Activated CD4-positive, alpha-beta T cell treated with anti-CD3 and anti-CD28 coated beads for 36 hours (primary cell): Measurements from ENCODE around the gene FBP2. TPM values are rescaled to one million over a fixed set of nuclear protein-coding genes. Genes with fewer than 3 reads are reported as not detected.
"Not testable (repeated sequence)": the region's sequence is repeated elsewhere in the genome, so short reads cannot be mapped to it uniquely, and the experiment has no call there.

Source experiments
- ATAC-seq: fragments of 200-7000 bp; cut with Tn5 transposase; one replicate; pipeline ENCODE4 v1.10.0; 2021; ENCODE audit warnings: mild to moderate bottlenecking, moderate library complexity
- CTCF ChIA-PET: fragments of 350-600 bp; sonication (Branson Sonifier 250); formaldehyde crosslinking; loops from one replicate; lab custom pipeline; 2021; ENCODE audit warnings: antibody characterized with exemption; lab: Charles Lee
- POLR2A ChIA-PET: fragments of 350-600 bp; sonication (Branson Sonifier 250); formaldehyde crosslinking; loops from one replicate; lab custom pipeline; 2021; ENCODE audit warnings: antibody characterized with exemption, inconsistent platforms; lab: Charles Lee
- DNase-seq: peaks from one replicate; pipeline ENCODE4 v3.0.0-alpha.2; 2020
- H3K27ac Mint-ChIP-seq: one replicate; pipeline ENCODE4 v1.8.0; 2021; ENCODE audit warnings: mixed read lengths
- H3K27me3 Mint-ChIP-seq: one replicate; pipeline ENCODE4 v1.8.0; 2021; ENCODE audit warnings: mixed read lengths
- H3K36me3 Mint-ChIP-seq: one replicate; pipeline ENCODE4 v1.8.0; 2021; ENCODE audit warnings: low read depth, mixed read lengths
- H3K4me1 Mint-ChIP-seq: one replicate; pipeline ENCODE4 v1.8.0; 2021; ENCODE audit warnings: mixed read lengths
- H3K4me3 Mint-ChIP-seq: one replicate; pipeline ENCODE4 v1.8.0; 2021; ENCODE audit warnings: mild to moderate bottlenecking, moderate library complexity, mixed read lengths
- H3K9me3 Mint-ChIP-seq: one replicate; pipeline ENCODE4 v1.8.0; 2021; ENCODE audit warnings: low read depth, mixed read lengths
- intact Hi-C, 2 experiments: fragments of 100-400 bp; cut with DNase I in 1 of 2; cut with micrococcal nuclease in 1 of 2; formaldehyde crosslinking; loops; one replicate each; pipeline versions ENCODE4 v1.14.2 to v1.15.1; 2022 to 2024; cut with DNase I, micrococcal nuclease
- total RNA-seq, 2 experiments: library from RNA; stranded (reverse); gene quantifications; one replicate each; pipeline ENCODE4 v1.2.3, GENCODE V29; 2021

FBP2 gene
- total RNA-seq, 2 experiments from 2014 or later, result not detected

- no peak overlapping the region for H3K4me3 Mint-ChIP-seq
- H3K9me3 Mint-ChIP-seq, result no peaks in the 10 kb centered on the region
- peaks cover 14% of the 10 kb centered on the region for H3K27me3 Mint-ChIP-seq
- H3K27ac Mint-ChIP-seq, result no peak overlapping the region
- ATAC-seq (peak; percentile 47), DNase-seq (peak; percentile 10)
- CTCF ChIA-PET, result interaction anchor here (0.8 kb wide), 1 partner anchor 543 kb away, joined by 5 read pairs; no protein-coding TSS in a partner anchor
- POLR2A ChIA-PET, result no interaction called here
- no peaks in the 10 kb centered on the region for H3K36me3 Mint-ChIP-seq
- intact Hi-C loops, result no loop called here
- peaks cover 25% of the 10 kb centered on the region for H3K4me1 Mint-ChIP-seq
Observed at GRCh38 chr9:94584555-94584954, 9.1 kb downstream of the FBP2 start.

- no peak overlapping the region for H3K4me3 Mint-ChIP-seq
- H3K36me3 Mint-ChIP-seq, result no peaks in the 10 kb centered on the region
- POLR2A ChIA-PET, result no interaction called here
- H3K27me3 Mint-ChIP-seq, result no peaks in the 10 kb centered on the region
- ATAC-seq, result no peak
- CTCF ChIA-PET, result interaction anchor here (0.5 to 0.6 kb wide), 2 partner anchors 87 to 436 kb away, joined by 3 to 5 read pairs; no protein-coding TSS in a partner anchor
- peaks cover 20% of the 10 kb centered on the region for H3K4me1 Mint-ChIP-seq
- H3K27ac Mint-ChIP-seq, result no peak overlapping the region
- no peaks in the 10 kb centered on the region for H3K9me3 Mint-ChIP-seq
- DNase-seq, result no peak
- intact Hi-C loops, result no loop called here
Observed at GRCh38 chr9:94581728-94582127, 11.9 kb downstream of the FBP2 start.

- ATAC-seq, result no peak
- H3K27me3 Mint-ChIP-seq, result peaks cover 9% of the 10 kb centered on the region
- intact Hi-C loops, result no loop called here
- CTCF ChIA-PET, result no interaction called here
- no peak overlapping the region for H3K4me3 Mint-ChIP-seq
- H3K9me3 Mint-ChIP-seq, result no peaks in the 10 kb centered on the region
- H3K36me3 Mint-ChIP-seq, result no peaks in the 10 kb centered on the region
- H3K4me1 Mint-ChIP-seq, result no peaks in the 10 kb centered on the region
- DNase-seq, result no peak
- no peak overlapping the region for H3K27ac Mint-ChIP-seq
- POLR2A ChIA-PET, result interaction anchor here (0.6 kb wide), 1 partner anchor 546 kb away, joined by 3 read pairs; no protein-coding TSS in a partner anchor
Observed at GRCh38 chr9:94577571-94577970, 16.1 kb downstream of the FBP2 start.

- H3K27ac Mint-ChIP-seq, result no peak overlapping the region
Observed at GRCh38 chr9:94577036-94577435, 16.6 kb downstream of the FBP2 start.

DNA sequence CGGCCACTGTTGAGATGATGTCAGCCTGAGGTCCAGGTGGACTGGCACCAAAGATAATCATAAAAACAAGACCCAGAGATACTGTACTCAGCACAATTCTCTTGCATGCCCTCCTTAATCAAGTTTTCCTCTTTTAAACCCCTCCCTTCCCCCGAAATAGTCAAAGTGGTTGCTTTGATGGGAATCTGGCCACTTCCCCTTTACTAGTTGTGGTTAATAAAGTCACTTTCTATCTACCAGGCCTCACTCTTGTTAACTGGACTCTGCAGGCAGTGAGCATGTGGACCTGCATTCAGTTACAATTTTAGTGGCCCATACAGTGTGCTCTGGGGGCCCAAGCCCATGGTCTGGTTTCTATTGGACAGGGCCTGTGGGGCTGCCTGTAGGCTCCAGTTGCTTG, 17.5 kb downstream of the FBP2 start:
- DNase-seq, result no peak
- H3K9me3 Mint-ChIP-seq, result no peaks in the 10 kb centered on the region
- H3K27me3 Mint-ChIP-seq, result peaks cover 18% of the 10 kb centered on the region
- no peaks in the 10 kb centered on the region for H3K4me1 Mint-ChIP-seq
- intact Hi-C loops, result no loop called here
- H3K36me3 Mint-ChIP-seq, result no peaks in the 10 kb centered on the region
- ChIA-PET POLR2A (no interaction called here), CTCF (no interaction called here)
- H3K27ac Mint-ChIP-seq, result no peak overlapping the region
- no peak for ATAC-seq
- H3K4me3 Mint-ChIP-seq, result no peak overlapping the region

More at GRCh38 chr9:94577036-94577435, 16.6 kb downstream of the FBP2 start:
- Mint-ChIP-seq H3K4me3 (no peak overlapping the region), H3K27me3 (peaks cover 15% of the 10 kb centered on the region), H3K4me1 (no peaks in the 10 kb centered on the region), H3K9me3 (no peaks in the 10 kb centered on the region), H3K36me3 (no peaks in the 10 kb centered on the region)
- CTCF ChIA-PET, result no interaction called here
- intact Hi-C loops, result no loop called here
- no peak for ATAC-seq
- POLR2A ChIA-PET, result no interaction called here
- no peak for DNase-seq

DNA sequence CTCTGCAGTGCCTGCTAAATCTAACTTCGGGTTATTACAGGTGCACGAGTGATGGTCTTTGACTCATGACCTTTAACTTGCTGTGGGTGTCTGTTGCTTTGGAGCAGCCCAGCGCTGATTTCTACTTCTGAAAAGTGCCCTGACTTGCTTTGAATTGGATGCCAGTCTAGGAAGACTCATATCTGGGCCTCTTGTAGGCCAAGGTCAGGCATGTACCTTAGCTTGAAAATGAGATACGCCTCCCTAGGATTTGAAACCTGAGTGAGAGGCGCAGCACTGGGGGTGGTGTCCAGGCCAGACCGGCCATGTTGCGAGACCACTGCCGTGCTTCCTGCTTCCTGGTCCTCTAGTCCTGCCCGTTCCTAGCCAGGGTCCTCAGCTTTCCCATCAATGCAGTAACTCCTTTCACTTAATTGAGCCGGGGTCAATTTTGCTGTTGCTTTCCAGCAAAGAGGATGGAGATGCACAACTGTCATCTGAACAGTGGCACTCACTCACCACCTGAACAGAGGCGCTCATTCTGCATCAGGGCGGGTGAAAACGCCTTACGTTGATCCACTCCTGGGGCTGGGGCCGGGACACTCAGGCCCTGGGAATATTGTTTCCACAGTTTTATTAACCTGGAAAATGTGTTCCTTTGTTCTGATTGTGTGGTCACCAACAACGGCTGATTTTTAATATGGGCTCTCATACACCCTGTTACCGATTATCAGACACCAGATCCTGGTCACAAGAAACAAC, 24.5 kb downstream of the FBP2 start:
- no peaks in the 10 kb centered on the region for H3K36me3 Mint-ChIP-seq
- peaks cover 13% of the 10 kb centered on the region for H3K27me3 Mint-ChIP-seq
- no peaks in the 10 kb centered on the region for H3K9me3 Mint-ChIP-seq
- intact Hi-C loops, result no loop called here
- CTCF ChIA-PET, result no interaction called here
- ATAC-seq, result no peak
- no peak for DNase-seq
- no peak overlapping the region for H3K4me3 Mint-ChIP-seq
- H3K27ac Mint-ChIP-seq, result no peak overlapping the region
- POLR2A ChIA-PET, result no interaction called here
- H3K4me1 Mint-ChIP-seq, result no peaks in the 10 kb centered on the region

DNA sequence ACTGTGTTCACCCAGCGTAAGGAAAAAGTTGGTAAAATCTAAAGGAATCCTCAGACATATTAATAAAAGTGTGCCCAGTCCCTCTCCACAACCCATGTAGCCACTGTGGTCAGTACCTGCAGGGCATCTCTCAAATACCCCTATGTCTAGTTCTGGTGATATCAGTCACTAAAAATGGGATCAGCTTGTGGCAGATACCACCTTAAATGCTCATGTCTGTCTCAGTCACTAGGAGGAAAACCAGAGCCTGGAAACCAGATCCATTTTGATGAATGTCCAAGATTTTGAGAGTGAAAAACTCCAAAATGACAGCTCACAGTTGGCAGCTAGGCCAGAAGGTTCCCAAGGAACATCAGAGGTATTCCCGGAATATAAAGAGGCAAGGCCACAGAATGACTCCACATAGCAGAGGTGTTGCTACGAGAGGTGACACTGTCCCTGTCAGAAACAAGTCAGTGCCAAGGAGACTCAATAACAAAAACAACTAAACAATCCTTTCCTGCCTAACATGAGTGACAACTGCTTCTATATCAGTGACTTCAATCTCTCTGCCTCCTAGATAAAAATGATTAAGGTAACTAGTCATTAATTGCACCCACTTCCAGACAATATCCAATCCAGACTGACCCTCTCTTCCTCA, 25.3 kb downstream of the FBP2 start:
- POLR2A ChIA-PET, result no interaction called here
- Mint-ChIP-seq H3K4me1 (no peaks in the 10 kb centered on the region), H3K27ac (no peak overlapping the region), H3K36me3 (no peaks in the 10 kb centered on the region), H3K27me3 (peaks cover 13% of the 10 kb centered on the region), H3K9me3 (peaks cover 3% of the 10 kb centered on the region), H3K4me3 (no peak overlapping the region)
- ATAC-seq (no peak), DNase-seq (no peak)
- CTCF ChIA-PET, result no interaction called here
- intact Hi-C loops, result no loop called here

GRCh38 chr9:94567271-94567670, 26.4 kb downstream of the FBP2 start:
- H3K27me3 Mint-ChIP-seq, result peaks cover 8% of the 10 kb centered on the region
- H3K9me3 Mint-ChIP-seq, result peaks cover 3% of the 10 kb centered on the region
- H3K36me3 Mint-ChIP-seq, result no peaks in the 10 kb centered on the region
- no peaks in the 10 kb centered on the region for H3K4me1 Mint-ChIP-seq
- ChIA-PET CTCF (interaction anchor here (1.0 kb wide), 1 partner anchor 51 kb away, joined by 3 read pairs; no protein-coding TSS in a partner anchor), POLR2A (no interaction called here)
- H3K27ac Mint-ChIP-seq, result no peak overlapping the region
- DNase-seq (no peak), ATAC-seq (no peak)
- no peak overlapping the region for H3K4me3 Mint-ChIP-seq
- intact Hi-C loops, result no loop called here

DNA sequence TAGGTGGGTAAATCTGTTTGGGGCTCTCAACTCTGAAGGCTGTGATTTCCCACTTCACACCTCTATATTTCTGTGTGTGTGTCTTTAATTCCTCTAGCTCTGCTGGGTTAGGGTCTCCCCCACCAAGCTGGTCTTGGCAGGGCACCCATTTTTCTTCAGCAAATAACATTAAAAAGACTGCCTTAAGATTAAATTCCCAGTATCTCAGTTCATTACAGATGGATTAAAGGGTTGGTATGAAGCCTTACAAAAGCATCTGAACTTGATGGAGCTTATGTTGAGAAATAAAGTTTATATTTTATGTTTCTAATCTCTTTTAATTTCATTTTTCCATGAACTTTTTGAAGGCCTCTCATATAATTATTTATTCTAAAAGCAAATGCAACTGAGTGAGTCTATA, 27.1 kb downstream of the FBP2 start:
- ChIA-PET POLR2A (interaction anchor here (0.6 kb wide), 1 partner anchor 944 kb away, joined by 3 read pairs; no protein-coding TSS in a partner anchor), CTCF (interaction anchor here (1.0 kb wide), 1 partner anchor 50 kb away, joined by 3 read pairs; no protein-coding TSS in a partner anchor)
- peaks cover 3% of the 10 kb centered on the region for H3K9me3 Mint-ChIP-seq
- DNase-seq (no peak), ATAC-seq (no peak)
- intact Hi-C loops, result no loop called here
- H3K27ac Mint-ChIP-seq, result no peak overlapping the region
- H3K36me3 Mint-ChIP-seq, result no peaks in the 10 kb centered on the region
- no peaks in the 10 kb centered on the region for H3K4me1 Mint-ChIP-seq
- peaks cover 3% of the 10 kb centered on the region for H3K27me3 Mint-ChIP-seq
- H3K4me3 Mint-ChIP-seq, result no peak overlapping the region

DNA sequence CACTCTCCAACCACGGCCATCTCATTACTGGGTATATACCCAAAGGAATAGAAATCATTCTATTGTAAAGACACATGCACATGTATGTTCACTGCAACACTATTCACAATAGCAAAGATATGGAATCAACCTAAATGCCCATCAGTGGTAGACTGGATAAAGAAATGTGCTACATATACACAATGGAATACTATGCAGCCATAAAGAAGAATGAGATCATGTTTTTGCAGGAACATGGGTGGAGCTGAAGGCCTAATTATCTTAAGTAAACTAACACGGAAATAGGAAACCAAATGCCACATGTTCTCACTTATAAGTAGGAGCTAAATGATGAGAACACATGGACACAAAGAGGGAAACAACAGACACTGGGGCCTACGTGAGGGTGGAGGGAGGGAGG, 29.3 kb downstream of the FBP2 start:
- H3K9me3 Mint-ChIP-seq, ATAC-seq, H3K27ac Mint-ChIP-seq, H3K4me3 Mint-ChIP-seq, DNase-seq, H3K27me3 Mint-ChIP-seq, POLR2A ChIA-PET, H3K4me1 Mint-ChIP-seq, H3K36me3 Mint-ChIP-seq, CTCF ChIA-PET, intact Hi-C loops: not testable (repeated sequence)

- intact Hi-C loops, result no loop called here
- ChIA-PET CTCF (no interaction called here), POLR2A (no interaction called here)
- peaks cover 4% of the 10 kb centered on the region for H3K27me3 Mint-ChIP-seq
- no peak overlapping the region for H3K4me3 Mint-ChIP-seq
- H3K9me3 Mint-ChIP-seq, result peaks cover 3% of the 10 kb centered on the region
- ATAC-seq (no peak), DNase-seq (no peak)
- H3K36me3 Mint-ChIP-seq, result no peaks in the 10 kb centered on the region
- no peaks in the 10 kb centered on the region for H3K4me1 Mint-ChIP-seq
- no peak overlapping the region for H3K27ac Mint-ChIP-seq
Observed at GRCh38 chr9:94563548-94563947, 30.1 kb downstream of the FBP2 start.

GRCh38 chr9:94560237-94560636, 33.4 kb downstream of the FBP2 start:
- H3K9me3 Mint-ChIP-seq, result peaks cover 3% of the 10 kb centered on the region
- ATAC-seq (no peak), DNase-seq (peak; percentile 46)
- H3K27ac Mint-ChIP-seq, result no peak overlapping the region
- no peak overlapping the region for H3K4me3 Mint-ChIP-seq
- H3K4me1 Mint-ChIP-seq, result no peaks in the 10 kb centered on the region
- peaks cover 4% of the 10 kb centered on the region for H3K27me3 Mint-ChIP-seq
- CTCF ChIA-PET, result no interaction called here
- POLR2A ChIA-PET, result no interaction called here
- no peaks in the 10 kb centered on the region for H3K36me3 Mint-ChIP-seq
- intact Hi-C loops, result no loop called here
